A549 (cell line): ENCODE measurements around the gene VPS35L. TPM values are rescaled to one million over a fixed set of nuclear protein-coding genes. Genes with fewer than 3 reads are reported as not detected.

Experiments used
- ATAC-seq, 2 experiments: fragments of 200-7000 bp in 1 of 2; fragments of >200 bp in 1 of 2; cut with Nextera tagmentation in 1 of 2; cut with Tn5 transposase in 1 of 2; 3 replicates each; pipeline versions ENCODE4 v1.8.0 to v1.9.1; 2018 to 2020; ENCODE audit warnings: mild to moderate bottlenecking in 1 of 2, moderate library complexity in 1 of 2
- CTCF ChIA-PET: fragments of 300-600 bp; sonication (Branson Sonifier 250); formaldehyde crosslinking; extraction: SDS; loops from one replicate; lab custom pipeline; 2021; ENCODE audit warnings: antibody characterized with exemption, inconsistent platforms; lab: Yijun Ruan, JAX
- POLR2A ChIA-PET: fragments of 350-600 bp; formaldehyde crosslinking; extraction: SDS; loops from one replicate; lab custom pipeline; 2021; ENCODE audit warnings: antibody characterized with exemption, inconsistent platforms; lab: Yijun Ruan, JAX
- DNase-seq, 2 experiments: peaks; one replicate each; pipeline versions ENCODE4 v3.0.0 to v3.0.0-alpha.2; 2011 to 2016; ENCODE audit warnings: low read depth in 1 of 2, low spot score in 1 of 2
- FAIRE-seq: peaks from 2 replicates; lab custom pipeline; 2011; peaks lifted over from hg19 to GRCh38; lab: Jason Lieb, UNC
- H3K27ac ChIP-seq, 2 experiments: fragments of >200 bp; sonication (Bioruptor Twin); formaldehyde crosslinking; 3 replicates each; pipeline ENCODE4 v1.5.1; 2016 to 2017
- H3K4me1 ChIP-seq: fragments of >200 bp; sonication (Bioruptor Twin); formaldehyde crosslinking; 3 replicates; pipeline ENCODE4 v1.6.1; 2016
- H3K4me2 ChIP-seq: fragments of >200 bp; sonication (Bioruptor Twin); formaldehyde crosslinking; 3 replicates; pipeline ENCODE4 v1.6.1; 2016
- H3K4me3 ChIP-seq: fragments of >200 bp; sonication (Bioruptor Twin); formaldehyde crosslinking; 3 replicates; pipeline ENCODE4 v1.5.1; 2016
- H3K9me3 ChIP-seq: fragments of >200 bp; sonication (Bioruptor Twin); formaldehyde crosslinking; 3 replicates; pipeline ENCODE4 v1.6.1; 2016
- CBX8 ChIP-seq: fragments of 200-600 bp; sonication (generic); IDR thresholded peaks from 2 replicates; pipeline ENCODE4 v1.6.1; 2016
- EHMT2 ChIP-seq: fragments of 200-600 bp; sonication (generic); IDR thresholded peaks from 2 replicates; pipeline ENCODE4 v1.6.1; 2016; ENCODE audit warnings: antibody characterized with exemption, low read depth, mild to moderate bottlenecking, moderate library complexity
- EP300 ChIP-seq, 2 experiments: fragments of >200 bp; sonication (Bioruptor Twin); formaldehyde crosslinking; IDR thresholded peaks; 2 replicates in 1 of 2; 3 replicates in 1 of 2; pipeline ENCODE4 v1.6.1; 2016 to 2017
- HOXA7 ChIP-seq: fragments of 250-450 bp; sonication (Bioruptor Pico); IDR thresholded peaks from 2 replicates; pipeline ENCODE4 v1.5.0; 2020; ENCODE audit warnings: mild to moderate bottlenecking, moderate library complexity
- HOXB13 ChIP-seq: fragments of 250-450 bp; sonication (Bioruptor Pico); IDR thresholded peaks from 2 replicates; pipeline ENCODE4 v1.5.0; 2020; ENCODE audit warnings: low read depth, mild to moderate bottlenecking, moderate library complexity
- JUN ChIP-seq, 2 experiments: fragments of >200 bp; sonication (Bioruptor Twin); formaldehyde crosslinking; IDR thresholded peaks; 2 replicates in 1 of 2; 3 replicates in 1 of 2; pipeline ENCODE4 v1.6.1; 2016 to 2017
- JUNB ChIP-seq: fragments of >200 bp; sonication (Bioruptor Twin); formaldehyde crosslinking; IDR thresholded peaks from 2 replicates; pipeline ENCODE4 v1.6.1; 2016
- NPAS2 ChIP-seq: fragments of 250-450 bp; sonication (Bioruptor Pico); IDR thresholded peaks from 2 replicates; pipeline ENCODE4 v1.8.0; 2022; ENCODE audit warnings: mild to moderate bottlenecking, moderate library complexity, borderline replicate concordance
- NR3C1 ChIP-seq: fragments of >200 bp; sonication (Bioruptor Twin); formaldehyde crosslinking; IDR thresholded peaks from 3 replicates; pipeline ENCODE4 v1.6.1; 2017
- PHF8 ChIP-seq: fragments of 200-600 bp; sonication (generic); IDR thresholded peaks from 2 replicates; pipeline ENCODE4 v1.6.1; 2016; ENCODE audit warnings: low read depth, mild to moderate bottlenecking, antibody characterized with exemption, moderate library complexity, borderline replicate concordance
- POLR2A ChIP-seq: IDR thresholded peaks from 2 replicates; pipeline ENCODE4 v1.6.1; 2012; ENCODE audit warnings: mild to moderate bottlenecking, low read length
- POLR2AphosphoS2 ChIP-seq: conservative IDR thresholded peaks from 2 replicates; pipeline ENCODE4 v1.6.1; 2012; ENCODE audit warnings: low read length, improper control_type of control experiment, inconsistent platforms
- RNF2 ChIP-seq: fragments of 200-600 bp; sonication (generic); IDR thresholded peaks from 2 replicates; pipeline ENCODE4 v1.6.1; 2016; ENCODE audit warnings: low read depth, mild to moderate bottlenecking, antibody characterized with exemption, moderate library complexity, borderline replicate concordance
- ZFP36 ChIP-seq: fragments of 450-650 bp; IDR thresholded peaks from 2 replicates; pipeline ENCODE4 v1.6.1; 2014; ENCODE audit warnings: borderline replicate concordance; ENCODE audit not compliant: partially characterized antibody
- ZNF302 ChIP-seq: fragments of 250-450 bp; sonication (Bioruptor Pico); IDR thresholded peaks from 2 replicates; pipeline ENCODE4 v1.9.0; 2021; ENCODE audit warnings: inconsistent platforms, mild to moderate bottlenecking, moderate library complexity
- WGBS: methylation state at CpG from one replicate; pipeline ENCODE4 v1.1.6; 2017; ENCODE audit errors: missing lambda C conversion rate; 5-methylcytosine and 5-hydroxymethylcytosine counted together
- polyA plus RNA-seq, 4 experiments: library from polyadenylated mRNA; depleted of rRNA in 3 of 4; stranded (reverse); fragments of >200 nt; fragmentation: RNase III in 1 of 4; extraction: RNeasy Plus Mini Kit Qiagen cat#74134 plus additional on column Dnase treatment in 1 of 4; gene quantifications; 2 replicates in 3 of 4; 3 replicates in 1 of 4; pipeline ENCODE4 v1.2.3, GENCODE V29; 2011 to 2017
- TF ChIP-seq, protein P1 (sequence below): IDR thresholded peaks from 2 replicates; pipeline ENCODE4 v1.6.1; 2012
- TF ChIP-seq, protein P2 (sequence below): fragments of >200 bp; sonication (Bioruptor Twin); formaldehyde crosslinking; IDR thresholded peaks from 2 replicates; pipeline ENCODE4 v1.6.1; 2016
- TF ChIP-seq, protein P3 (sequence below): fragments of 200-600 bp; sonication (generic); IDR thresholded peaks from 2 replicates; pipeline ENCODE4 v1.6.1; 2016; ENCODE audit warnings: antibody characterized with exemption, mild to moderate bottlenecking, moderate library complexity
- TF ChIP-seq, protein P4 (sequence below): fragments of >200 bp; sonication (Bioruptor Twin); formaldehyde crosslinking; IDR thresholded peaks from 3 replicates; pipeline ENCODE4 v1.6.1; 2016
- TF ChIP-seq, protein P5 (sequence below): IDR thresholded peaks from 2 replicates; pipeline ENCODE4 v1.6.1; 2012
- TF ChIP-seq, protein P6 (sequence below): fragments of 250-450 bp; sonication (Bioruptor Pico); IDR thresholded peaks from 2 replicates; pipeline ENCODE4 v1.5.0; 2020; ENCODE audit warnings: low read depth, mild to moderate bottlenecking, moderate library complexity
- TF ChIP-seq, protein P7 (sequence below): fragments of 150-350 bp; IDR thresholded peaks from 2 replicates; pipeline ENCODE4 v1.6.1; 2014; ENCODE audit warnings: low read depth, mild to moderate bottlenecking, low read length

VPS35L gene
- polyA plus RNA-seq, 2 of the 4 experiments (the other 2 are of a cell fraction): 38.4 to 47.7 TPM

DNA sequence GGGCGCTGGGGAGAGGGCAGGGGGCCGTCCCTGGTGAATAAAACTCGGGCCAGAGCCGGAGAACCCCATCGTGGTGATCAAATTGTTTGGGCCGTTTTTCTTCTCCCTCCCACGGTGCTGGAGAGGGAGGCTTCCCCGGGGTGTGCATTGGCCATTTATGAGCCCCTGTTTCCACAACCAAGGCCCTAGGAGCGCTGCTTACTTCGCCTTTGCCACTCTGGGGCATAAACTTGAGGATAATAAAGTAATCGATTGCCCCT lies 31.2 kb upstream of the VPS35L start:
- FAIRE-seq (no peak), ATAC-seq (peak; percentile 1 to 2; a peak in 2 of 6 replicates), DNase-seq (no peak)
- Histone ChIP-seq H3K4me2 (peak overlapping the region; percentile 77), H3K4me1 (peaks cover 38% of the 10 kb centered on the region), H3K27ac (peak overlapping the region; percentile 84 to 94), H3K4me3 (peak overlapping the region; percentile 98), H3K9me3 (no peaks in the 10 kb centered on the region)
- TF ChIP-seq JUN (IDR thresholded peaks at IDR 0.05) (no peak), PHF8 (no peak), HOXA7 (CRISPR knock-in tag) (no peak), HOXB13 (no peak), JUNB (no peak), ZFP36 (no peak), RNF2 (no peak)
- TF ChIP-seq, protein P1, sequence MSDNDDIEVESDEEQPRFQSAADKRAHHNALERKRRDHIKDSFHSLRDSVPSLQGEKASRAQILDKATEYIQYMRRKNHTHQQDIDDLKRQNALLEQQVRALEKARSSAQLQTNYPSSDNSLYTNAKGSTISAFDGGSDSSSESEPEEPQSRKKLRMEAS: no peak
- TF ChIP-seq, protein P2, sequence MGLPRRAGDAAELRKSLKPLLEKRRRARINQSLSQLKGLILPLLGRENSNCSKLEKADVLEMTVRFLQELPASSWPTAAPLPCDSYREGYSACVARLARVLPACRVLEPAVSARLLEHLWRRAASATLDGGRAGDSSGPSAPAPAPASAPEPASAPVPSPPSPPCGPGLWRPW: no peak
- TF ChIP-seq, protein P3, sequence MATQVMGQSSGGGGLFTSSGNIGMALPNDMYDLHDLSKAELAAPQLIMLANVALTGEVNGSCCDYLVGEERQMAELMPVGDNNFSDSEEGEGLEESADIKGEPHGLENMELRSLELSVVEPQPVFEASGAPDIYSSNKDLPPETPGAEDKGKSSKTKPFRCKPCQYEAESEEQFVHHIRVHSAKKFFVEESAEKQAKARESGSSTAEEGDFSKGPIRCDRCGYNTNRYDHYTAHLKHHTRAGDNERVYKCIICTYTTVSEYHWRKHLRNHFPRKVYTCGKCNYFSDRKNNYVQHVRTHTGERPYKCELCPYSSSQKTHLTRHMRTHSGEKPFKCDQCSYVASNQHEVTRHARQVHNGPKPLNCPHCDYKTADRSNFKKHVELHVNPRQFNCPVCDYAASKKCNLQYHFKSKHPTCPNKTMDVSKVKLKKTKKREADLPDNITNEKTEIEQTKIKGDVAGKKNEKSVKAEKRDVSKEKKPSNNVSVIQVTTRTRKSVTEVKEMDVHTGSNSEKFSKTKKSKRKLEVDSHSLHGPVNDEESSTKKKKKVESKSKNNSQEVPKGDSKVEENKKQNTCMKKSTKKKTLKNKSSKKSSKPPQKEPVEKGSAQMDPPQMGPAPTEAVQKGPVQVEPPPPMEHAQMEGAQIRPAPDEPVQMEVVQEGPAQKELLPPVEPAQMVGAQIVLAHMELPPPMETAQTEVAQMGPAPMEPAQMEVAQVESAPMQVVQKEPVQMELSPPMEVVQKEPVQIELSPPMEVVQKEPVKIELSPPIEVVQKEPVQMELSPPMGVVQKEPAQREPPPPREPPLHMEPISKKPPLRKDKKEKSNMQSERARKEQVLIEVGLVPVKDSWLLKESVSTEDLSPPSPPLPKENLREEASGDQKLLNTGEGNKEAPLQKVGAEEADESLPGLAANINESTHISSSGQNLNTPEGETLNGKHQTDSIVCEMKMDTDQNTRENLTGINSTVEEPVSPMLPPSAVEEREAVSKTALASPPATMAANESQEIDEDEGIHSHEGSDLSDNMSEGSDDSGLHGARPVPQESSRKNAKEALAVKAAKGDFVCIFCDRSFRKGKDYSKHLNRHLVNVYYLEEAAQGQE: no peak
- WGBS: 2% methylated on average over 6 of the region's 11 CpGs
- ChIA-PET CTCF (interaction anchor here (1.7 to 2.7 kb wide), 4 partner anchors 16 to 30 kb away, joined by 4 to 17 read pairs (median 6); partner anchors contain the start of gene VPS35L), POLR2A (interaction anchor here (1.0 to 1.8 kb wide), 3 partner anchors 16 to 429 kb away, joined by 3 to 15 read pairs (median 3); partner anchors contain the start of gene VPS35L)

DNA sequence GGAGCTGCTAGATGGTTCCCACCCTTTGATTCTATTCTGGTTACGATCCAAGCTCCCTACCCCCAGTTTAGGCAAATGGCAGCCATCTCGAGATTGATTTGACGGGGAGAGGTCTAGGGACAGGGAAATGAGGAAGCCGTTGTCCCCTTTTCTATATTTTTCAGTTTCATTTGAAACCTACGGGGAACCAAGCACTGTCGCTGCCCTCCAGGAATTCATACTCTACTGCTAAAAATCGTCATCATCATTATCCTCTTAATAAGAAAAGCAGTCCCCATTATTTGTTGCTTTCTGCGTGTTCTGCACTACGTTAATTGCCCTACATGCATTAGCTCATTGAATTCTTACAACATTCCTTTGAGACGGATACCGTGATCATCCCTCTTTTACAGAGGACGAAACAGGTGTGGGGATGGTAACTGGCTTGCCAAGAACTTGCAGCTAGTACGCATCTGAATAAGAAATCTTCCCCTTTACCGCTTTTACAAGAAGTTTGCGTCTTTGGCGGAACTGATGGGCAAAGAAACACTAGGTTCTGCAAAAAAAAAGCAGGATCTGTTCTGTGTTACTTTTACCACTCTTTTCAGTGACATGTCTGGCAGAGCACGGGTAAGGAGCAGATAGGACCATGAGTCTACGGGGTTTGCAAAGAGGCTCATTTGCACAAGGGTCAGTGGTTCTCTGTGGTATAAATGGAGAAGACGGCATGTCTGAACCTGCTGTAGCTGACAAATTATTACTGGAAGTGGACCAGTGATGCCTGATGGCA lies 30.7 kb upstream of the VPS35L start:
- peak overlapping the region; percentile 84 to 94 for H3K27ac ChIP-seq
- H3K4me1 ChIP-seq: peaks cover 34% of the 10 kb centered on the region
- peak overlapping the region; percentile 98 for H3K4me3 ChIP-seq
- FAIRE-seq (no peak), DNase-seq (peak in 1 of 2 experiments; percentile 21), ATAC-seq (no peak)
- WGBS: 62% methylated on average over 19 of the region's 19 CpGs
- CTCF ChIA-PET: interaction anchor here (0.5 to 2.7 kb wide), 5 partner anchors 15 to 30 kb away, joined by 3 to 17 read pairs (median 5); partner anchors contain the start of gene VPS35L
- no peak for TF ChIP-seq ZNF302
- TF ChIP-seq, protein P4, sequence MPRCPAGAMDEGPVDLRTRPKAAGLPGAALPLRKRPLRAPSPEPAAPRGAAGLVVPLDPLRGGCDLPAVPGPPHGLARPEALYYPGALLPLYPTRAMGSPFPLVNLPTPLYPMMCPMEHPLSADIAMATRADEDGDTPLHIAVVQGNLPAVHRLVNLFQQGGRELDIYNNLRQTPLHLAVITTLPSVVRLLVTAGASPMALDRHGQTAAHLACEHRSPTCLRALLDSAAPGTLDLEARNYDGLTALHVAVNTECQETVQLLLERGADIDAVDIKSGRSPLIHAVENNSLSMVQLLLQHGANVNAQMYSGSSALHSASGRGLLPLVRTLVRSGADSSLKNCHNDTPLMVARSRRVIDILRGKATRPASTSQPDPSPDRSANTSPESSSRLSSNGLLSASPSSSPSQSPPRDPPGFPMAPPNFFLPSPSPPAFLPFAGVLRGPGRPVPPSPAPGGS: no peak
- TF ChIP-seq NPAS2 (CRISPR knock-in tag): no peak
- POLR2A ChIA-PET: interaction anchor here (1.0 to 1.8 kb wide), 3 partner anchors 15 to 430 kb away, joined by 3 to 15 read pairs (median 3); partner anchors contain the start of gene VPS35L
- peak overlapping the region; percentile 77 for H3K4me2 ChIP-seq
- H3K9me3 ChIP-seq: no peaks in the 10 kb centered on the region

DNA sequence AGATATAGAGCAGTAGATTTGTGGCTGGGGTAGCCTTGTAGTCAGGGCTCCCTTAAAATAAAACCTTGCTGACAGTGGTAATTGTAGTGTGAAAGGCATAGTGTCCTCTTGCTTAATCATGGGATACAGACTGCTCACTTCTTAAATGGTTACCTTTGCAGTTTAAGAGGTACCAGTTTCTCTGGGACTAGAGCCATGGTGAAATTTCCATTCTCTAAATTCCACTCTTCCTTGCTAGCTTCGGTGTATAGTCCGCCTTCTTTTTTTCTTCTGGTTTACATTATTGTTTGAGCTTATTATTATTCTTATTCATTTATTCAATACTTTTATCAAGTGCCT lies 30.1 kb upstream of the VPS35L start:
- TF ChIP-seq, protein P5, sequence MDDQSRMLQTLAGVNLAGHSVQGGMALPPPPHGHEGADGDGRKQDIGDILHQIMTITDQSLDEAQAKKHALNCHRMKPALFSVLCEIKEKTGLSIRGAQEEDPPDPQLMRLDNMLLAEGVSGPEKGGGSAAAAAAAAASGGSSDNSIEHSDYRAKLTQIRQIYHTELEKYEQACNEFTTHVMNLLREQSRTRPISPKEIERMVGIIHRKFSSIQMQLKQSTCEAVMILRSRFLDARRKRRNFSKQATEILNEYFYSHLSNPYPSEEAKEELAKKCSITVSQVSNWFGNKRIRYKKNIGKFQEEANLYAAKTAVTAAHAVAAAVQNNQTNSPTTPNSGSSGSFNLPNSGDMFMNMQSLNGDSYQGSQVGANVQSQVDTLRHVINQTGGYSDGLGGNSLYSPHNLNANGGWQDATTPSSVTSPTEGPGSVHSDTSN: no peak
- TF ChIP-seq POLR2A (no peak), CBX8 (no peak), NR3C1 (no peak), ZFP36 (no peak), HOXB13 (no peak), EP300 (IDR thresholded peaks at IDR 0.05) (no peak), POLR2AphosphoS2 (no peak), PHF8 (no peak), EHMT2 (no peak)
- TF ChIP-seq, protein P6, sequence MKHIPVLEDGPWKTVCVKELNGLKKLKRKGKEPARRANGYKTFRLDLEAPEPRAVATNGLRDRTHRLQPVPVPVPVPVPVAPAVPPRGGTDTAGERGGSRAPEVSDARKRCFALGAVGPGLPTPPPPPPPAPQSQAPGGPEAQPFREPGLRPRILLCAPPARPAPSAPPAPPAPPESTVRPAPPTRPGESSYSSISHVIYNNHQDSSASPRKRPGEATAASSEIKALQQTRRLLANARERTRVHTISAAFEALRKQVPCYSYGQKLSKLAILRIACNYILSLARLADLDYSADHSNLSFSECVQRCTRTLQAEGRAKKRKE: no peak
- TF ChIP-seq, protein P7, sequence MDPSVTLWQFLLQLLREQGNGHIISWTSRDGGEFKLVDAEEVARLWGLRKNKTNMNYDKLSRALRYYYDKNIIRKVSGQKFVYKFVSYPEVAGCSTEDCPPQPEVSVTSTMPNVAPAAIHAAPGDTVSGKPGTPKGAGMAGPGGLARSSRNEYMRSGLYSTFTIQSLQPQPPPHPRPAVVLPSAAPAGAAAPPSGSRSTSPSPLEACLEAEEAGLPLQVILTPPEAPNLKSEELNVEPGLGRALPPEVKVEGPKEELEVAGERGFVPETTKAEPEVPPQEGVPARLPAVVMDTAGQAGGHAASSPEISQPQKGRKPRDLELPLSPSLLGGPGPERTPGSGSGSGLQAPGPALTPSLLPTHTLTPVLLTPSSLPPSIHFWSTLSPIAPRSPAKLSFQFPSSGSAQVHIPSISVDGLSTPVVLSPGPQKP: no peak
- TF ChIP-seq, protein P1: no peak
- no peak for ATAC-seq
- no peak for DNase-seq
- Histone ChIP-seq H3K9me3 (no peaks in the 10 kb centered on the region), H3K4me2 (peak overlapping the region; percentile 77), H3K4me1 (peaks cover 28% of the 10 kb centered on the region), H3K27ac (no peak overlapping the region), H3K4me3 (0 out of 3 replicates have a peak overlapping the region, but pooled peaks have one; percentile 98)
- 87% methylated on average over 2 of the region's 2 CpGs for WGBS
- ChIA-PET POLR2A (no interaction called here), CTCF (interaction anchor here (0.7 to 2.7 kb wide), 5 partner anchors 17 to 29 kb away, joined by 3 to 17 read pairs (median 5); partner anchors contain the start of gene VPS35L)
- no peak for FAIRE-seq
